DMS114 treated with DMSO at 0.1 percent for 48 hours (cell line): ENCODE results near the gene STAC2.
"Not testable (repeated sequence)": the region's sequence is repeated elsewhere in the genome, so short reads cannot be mapped to it uniquely, and the experiment has no call there.

Experiments
- DNase-seq: peaks from one replicate; lab custom pipeline; 2025; ENCODE audit not compliant: unreplicated experiment; lab: John Stamatoyannopoulos, UW

STAC2 gene, protein sequence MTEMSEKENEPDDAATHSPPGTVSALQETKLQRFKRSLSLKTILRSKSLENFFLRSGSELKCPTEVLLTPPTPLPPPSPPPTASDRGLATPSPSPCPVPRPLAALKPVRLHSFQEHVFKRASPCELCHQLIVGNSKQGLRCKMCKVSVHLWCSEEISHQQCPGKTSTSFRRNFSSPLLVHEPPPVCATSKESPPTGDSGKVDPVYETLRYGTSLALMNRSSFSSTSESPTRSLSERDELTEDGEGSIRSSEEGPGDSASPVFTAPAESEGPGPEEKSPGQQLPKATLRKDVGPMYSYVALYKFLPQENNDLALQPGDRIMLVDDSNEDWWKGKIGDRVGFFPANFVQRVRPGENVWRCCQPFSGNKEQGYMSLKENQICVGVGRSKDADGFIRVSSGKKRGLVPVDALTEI

DNA sequence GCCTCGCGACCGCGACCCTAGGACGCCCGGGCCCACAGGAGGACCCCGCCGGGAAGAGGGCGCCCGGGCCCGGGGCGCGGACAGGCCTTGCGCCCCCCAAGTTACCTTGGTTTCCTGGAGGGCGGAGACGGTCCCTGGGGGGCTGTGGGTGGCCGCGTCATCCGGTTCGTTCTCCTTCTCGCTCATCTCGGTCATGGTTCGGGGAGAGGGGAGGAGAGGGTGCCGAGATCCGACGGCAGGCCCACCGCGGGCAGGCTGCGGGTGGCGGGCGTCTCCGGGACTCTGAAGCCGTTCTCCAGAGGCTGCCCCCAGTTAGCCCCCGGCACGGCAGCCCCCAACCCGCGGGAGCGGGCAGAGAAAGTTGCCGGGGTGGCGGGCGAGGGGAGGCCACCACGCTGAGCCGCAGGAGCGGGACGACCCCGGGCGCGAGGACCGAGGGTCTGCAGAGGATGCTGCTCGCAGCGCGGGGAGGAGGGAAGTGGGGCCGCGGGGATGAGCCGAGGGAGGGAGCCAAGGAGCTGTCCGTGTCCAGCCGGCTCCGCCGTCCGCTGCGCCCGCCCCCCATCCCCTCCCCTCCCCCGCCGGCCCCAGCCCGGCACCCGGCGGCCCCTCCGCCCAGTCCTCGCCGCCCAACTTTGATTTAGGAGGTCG lies at the start of gene STAC2:
Gene STAC2, minus strand, starts transcription at position 638 of the 651 bp plus-strand sequence. Its CDS starts 443 bp downstream, at position 195.
- no peak for DNase-seq

- no peak for DNase-seq
Measured at GRCh38 chr17:39271546-39271945, 45.8 kb upstream of the STAC2 start.

DNA sequence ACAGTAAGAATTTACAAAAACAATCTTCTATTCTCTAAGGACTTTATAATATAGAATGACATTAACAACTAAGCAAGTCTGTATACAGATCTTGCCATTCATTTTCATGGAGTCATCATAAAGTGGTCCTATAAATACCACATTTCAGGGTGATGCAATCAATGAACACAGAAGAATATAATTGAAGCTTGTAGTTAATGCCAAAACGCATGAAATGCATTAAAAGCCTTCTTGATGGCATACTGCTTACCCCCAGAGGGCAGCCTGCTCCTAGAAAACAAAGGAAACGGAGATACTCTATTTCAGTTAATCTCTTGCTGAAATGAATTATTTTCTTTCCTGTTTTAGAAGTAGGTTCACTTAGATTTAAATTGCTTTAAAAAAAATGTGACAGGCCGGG lies 45.2 kb upstream of the STAC2 start:
- peak; percentile 12 for DNase-seq

DNA sequence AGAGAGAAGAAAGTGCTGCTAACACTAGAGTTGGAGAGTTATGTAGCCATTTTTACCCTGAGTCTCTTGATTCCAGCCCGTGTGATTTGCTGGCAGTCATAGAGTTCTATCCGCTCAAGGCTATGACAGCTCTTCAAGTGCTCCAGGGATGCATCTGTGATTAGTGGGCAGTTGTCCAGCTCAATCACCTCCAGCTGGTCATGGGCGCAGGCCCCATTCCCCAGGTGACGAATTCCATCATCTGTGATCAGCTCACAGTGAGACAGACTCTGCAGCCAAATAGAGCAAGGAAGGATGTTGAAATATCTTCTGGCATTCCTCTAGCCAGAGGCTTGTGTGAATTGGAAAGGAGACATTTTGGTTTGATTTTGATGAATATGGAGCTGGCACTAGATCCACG lies 38.4 kb upstream of the STAC2 start:
- DNase-seq: no peak

DNA sequence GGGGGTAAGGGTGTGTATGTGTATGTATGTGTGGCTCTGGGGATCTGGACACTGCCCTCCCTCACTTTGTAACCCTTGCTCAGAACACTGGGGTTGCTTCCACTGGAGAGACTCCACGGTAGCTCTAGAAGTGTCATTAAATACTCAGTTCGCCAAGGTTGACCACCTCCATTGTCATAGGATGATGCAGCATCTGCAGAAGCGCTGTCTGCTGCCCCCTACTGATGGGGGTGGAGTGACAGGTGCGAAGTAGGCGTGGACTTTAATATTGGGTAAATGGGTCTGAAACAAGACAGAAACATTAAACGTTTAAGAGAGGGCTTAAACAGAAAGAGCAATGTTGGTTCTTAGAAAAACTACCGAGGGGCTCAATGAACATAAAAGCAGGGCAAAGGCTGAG lies 35.5 kb upstream of the STAC2 start:
- no peak for DNase-seq

GRCh38 chr17:39252788-39253460 lies 27.2 kb upstream of the STAC2 start:
- DNase-seq: no peak

DNA sequence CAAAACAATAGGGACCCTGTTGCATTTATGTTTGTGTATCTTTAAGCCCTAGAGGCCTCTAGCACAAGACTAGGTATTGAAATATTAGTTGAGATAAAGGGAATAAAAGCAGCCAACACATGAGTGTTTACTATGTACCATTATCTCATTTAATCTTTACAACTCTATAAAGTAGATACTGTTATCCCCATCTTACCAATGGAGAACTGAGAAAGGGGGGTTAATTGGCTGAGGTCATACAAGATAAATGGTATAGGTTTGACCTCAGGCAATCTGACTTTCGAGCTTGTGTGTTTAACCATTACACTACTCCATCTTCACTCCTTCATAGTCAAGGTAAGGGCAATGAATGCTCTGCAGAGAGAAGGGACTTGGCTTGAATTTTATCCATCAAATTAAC lies 26.3 kb upstream of the STAC2 start:
- DNase-seq: no peak

GRCh38 chr17:39250076-39250475 lies 24.3 kb upstream of the STAC2 start:
- DNase-seq: not testable (repeated sequence)

DNA sequence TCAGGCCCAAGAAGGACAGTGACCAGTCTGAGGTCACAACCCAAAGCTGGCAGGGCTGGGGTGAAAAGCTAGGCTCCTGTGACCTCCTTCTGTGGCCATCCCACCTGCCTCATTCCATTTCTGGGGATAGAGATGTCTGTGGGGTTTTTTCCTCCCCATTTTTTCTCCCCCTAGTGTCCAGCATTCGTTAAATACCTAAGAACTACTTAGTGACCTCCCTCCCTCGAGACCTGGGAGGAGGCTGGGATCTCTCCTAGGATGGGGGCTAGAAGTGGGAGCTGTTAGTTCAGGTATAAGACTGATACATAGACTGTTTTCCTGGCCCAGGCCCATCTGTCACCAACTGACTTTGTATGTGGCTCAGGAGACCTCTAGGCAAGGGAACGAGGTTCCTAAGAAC lies 20.5 kb upstream of the STAC2 start:
- no peak for DNase-seq

GRCh38 chr17:39244600-39245570 lies 19.1 kb upstream of the STAC2 start:
- DNase-seq: peak; percentile 71

DNA sequence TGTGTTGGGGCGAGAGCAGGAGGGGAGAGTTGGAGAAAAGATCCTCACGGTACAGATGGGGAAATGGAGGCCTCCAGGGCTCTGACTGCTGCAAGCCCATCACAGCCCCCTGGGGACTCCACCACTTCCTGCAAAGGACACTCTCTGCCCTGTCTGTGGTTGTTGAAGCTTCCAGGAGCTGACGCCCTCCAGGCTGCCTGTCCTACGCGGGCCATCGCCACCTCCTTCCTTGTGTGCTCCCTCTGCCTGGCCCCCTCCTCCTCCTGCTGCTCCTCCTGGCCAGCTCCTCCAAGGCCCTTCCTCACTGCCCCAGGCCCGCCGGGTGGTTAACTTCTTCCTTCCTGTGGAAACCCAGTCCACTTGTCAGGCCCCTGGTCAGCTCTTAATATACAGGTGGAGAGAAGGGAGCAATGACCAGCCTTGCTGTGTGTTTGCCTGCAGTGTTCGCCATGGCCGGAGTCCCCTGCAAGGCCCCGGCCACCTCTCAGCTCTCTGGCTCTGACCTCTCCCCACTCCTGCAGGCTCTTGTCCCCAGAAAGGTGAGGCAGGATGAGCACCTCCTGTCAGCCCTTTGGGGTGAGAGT lies 18.4 kb upstream of the STAC2 start:
- DNase-seq: no peak

DNA sequence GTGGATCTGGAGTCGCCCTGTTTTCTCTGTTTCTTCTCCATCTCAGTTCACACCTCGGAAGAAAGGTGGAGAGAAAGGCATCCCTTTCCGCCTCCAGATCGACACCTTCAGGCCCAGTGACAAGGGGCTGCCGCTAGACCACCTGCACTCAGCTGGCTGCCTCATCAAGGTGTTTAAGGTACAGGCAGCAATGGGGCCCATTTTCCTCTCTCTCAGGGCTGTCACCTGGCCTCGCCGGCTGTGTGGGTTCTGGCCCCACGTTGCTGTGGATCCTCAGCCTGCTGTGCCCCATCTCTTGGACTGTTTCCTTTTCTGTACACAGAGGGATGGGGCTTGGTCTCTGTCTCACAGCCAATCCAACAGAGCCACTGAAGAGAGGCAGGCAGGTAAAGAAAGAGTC lies 17.4 kb upstream of the STAC2 start:
- DNase-seq: no peak

GRCh38 chr17:39240631-39241030 lies 14.9 kb upstream of the STAC2 start:
- DNase-seq: no peak

DNA sequence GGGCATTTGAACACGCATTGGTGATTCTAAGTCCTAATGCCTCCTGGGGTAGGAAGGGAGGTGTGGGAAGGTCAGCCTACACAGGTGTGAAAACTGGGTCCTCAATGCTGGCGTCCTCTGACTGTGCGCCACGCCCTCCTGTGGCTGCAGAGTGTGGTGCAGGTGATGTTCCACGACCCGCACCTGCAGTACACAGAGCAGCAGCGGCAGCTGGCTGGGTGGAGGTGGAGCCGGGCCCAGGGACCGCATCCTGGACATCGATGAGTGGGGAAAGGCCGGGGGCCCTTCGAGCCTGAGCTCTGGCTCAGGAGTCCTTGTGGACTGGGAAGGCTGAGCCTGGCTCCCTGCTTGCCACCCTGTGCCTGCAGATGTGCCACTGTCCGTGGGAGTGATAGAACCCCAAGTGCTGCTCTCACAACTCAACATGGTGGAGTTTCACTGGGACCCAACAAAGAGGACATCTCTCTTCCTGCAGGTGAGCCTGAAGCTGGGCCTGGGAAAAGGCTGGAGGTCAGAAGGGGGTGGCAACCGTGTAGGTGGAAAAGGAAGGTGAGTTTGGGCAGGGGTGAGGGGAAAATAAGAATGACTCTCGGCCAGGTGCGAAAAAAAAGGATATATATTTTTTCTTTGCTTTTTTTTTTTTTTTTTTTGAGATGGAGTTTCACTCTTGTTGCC lies 14.0 kb upstream of the STAC2 start:
- DNase-seq: no peak

DNA sequence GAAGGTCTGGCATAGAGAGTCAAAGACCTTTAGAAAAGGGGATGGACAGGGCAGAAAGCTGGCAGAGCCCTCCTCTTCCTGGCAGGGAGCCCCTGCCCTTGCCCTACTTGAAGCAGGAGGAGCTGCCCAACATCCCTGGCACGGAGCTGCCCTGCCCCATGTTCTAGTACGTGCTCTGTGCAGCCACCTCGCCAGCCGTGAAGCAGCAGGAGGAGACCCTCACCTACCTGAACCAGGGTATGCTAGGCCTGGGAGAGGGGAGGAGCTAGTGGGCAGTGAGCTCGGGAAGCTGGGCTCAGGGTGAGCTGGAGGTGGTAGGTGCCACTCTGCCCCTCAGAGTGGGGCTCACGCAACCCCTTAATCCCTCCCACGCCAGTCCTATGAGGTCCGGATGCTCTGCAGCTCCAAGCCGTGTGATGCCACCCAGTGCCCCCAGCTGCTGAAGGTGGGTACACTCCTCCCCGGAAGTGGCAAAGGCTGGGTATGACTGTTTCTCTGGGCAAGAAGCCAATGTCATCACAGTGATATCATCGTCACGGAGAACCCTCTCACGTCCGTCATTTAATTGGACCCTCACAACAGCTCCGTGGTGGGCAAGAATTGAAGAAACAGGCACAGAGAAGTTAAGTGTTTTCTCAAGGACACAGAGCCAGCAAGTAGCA lies 12.7 kb upstream of the STAC2 start:
- DNase-seq: no peak

DNA sequence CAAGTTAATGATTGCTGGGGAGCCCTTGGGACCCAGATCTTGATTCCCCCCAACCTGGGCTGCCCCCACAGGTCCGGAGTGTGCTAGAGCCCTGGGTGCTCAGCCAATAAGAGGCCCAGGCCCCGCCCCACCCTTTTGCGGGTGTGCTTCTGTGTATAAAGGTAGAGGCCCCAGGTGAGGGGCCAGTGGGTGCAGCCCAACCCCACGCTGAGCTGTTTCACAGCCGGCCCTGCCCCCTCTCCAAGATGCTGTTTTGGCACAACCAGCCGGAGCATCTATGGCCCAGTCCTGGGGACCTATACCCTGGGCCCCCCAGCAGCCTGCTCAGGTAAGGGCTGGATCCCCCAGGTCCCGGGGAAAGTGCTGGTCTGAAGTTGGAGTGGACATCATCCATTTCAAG lies 11.8 kb upstream of the STAC2 start:
- no peak for DNase-seq

GRCh38 chr17:39236981-39237441 lies 11.3 kb upstream of the STAC2 start:
- no peak for DNase-seq

GRCh38 chr17:39236450-39236927 lies 10.7 kb upstream of the STAC2 start:
- DNase-seq: no peak
